Measurements from ENCODE around the gene ELN.

GRCh38 chr7:73991522-73992100 lies 36.4 kb upstream of the ELN start:
- no peak for TF ChIP-seq CTCF (IDR thresholded peaks at IDR 0.05)
- no peak for TF ChIP-seq EZH2phosphoT487 (IDR thresholded peaks at IDR 0.05)
